Inferior parietal cortex (tissue), 1 donor: ENCODE data around the gene CCL3.
"Not testable (repeated sequence)": the region's sequence is repeated elsewhere in the genome, so short reads cannot be mapped to it uniquely, and the experiment has no call there.

Experiments used
- DNase-seq: peaks from one replicate; pipeline ENCODE4 v3.0.0-alpha.2; 2016; ENCODE audit errors: extremely low spot score

CCL3 gene

DNA sequence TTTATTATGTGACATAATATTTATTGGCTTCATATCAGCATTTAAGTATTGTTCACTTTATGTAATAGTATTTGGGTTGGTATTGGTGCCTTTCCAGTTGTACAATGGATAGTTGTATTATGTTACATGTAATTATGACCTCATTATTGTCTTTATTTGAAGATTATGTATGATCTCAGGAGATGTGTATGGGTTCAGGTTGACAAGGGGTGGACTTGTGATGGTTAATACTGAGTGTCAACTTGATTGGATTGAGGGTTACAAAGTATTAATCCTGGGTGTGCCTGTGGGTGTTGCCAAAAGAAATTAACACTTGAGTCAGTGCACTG is 25.7 kb upstream of the CCL3 start:
- DNase-seq = not testable (repeated sequence)

DNA sequence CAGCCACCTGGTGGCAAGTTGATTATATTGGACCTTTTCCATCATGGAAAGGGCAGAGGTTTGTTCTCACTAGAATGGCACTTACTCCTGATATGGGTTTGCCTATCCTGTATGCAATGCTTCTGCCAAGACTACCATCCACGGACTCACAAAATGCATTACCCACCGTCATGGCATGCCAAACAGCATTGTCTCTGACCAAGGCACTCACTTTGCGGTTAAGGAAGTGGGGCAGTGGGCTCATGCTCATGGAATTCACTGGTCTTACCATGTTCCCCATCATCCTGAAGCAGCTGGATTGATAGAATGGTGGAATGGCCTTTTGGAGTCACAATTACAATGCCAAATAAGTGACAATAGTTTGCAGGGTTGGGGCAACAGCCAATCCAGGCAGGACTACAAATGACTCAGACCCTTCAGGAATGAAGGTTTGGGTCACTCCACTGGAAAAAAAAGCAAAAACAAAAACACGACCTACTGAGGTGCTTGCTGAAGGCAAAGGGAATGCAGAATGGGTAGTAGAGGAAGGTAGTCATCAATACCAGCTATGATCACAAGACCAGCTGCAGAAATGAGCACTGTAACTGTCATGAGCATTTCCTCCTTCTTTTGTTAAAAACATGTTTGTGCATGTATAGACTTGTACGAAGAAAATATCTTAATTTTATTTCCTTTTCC is 25.2 kb upstream of the CCL3 start:
- DNase-seq = not testable (repeated sequence)

DNA sequence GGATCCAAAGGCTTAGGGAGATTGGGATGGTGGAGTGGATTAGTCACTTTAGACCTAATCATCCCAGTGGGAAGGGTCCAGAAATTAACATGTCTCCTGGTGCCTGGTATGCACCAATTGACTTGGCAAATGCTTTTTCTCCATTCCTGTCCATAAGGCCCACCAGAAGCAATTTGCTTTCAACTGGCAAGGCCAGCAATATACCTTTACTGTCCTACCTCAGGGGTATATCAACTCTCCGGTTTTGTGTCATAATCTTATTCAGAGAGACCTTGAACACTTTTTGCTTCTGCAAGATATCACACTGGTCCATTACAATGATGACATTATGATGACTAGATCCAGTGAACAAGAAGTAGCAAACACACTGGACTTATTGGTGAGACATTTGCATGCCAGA is 23.2 kb upstream of the CCL3 start:
- DNase-seq = not testable (repeated sequence)

DNA sequence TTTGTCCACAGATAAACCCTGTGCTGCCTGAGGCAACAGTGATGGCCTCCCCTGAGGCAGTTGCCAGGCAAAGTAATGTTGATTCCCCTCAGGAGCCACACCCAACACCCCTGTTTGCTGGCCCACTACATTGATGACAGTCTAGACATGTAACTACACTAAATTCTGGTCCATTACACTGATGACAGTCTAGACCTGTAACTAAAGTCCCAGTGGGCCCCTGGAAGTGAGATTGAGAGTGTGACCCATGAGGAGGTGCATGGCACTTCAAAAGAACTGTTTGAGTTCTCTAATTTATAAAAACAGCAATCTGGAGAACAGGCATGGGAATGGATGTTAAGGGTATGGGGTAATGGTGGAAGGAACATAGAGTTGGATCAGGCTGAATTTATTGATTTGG is 22.6 kb upstream of the CCL3 start:
- no peak for DNase-seq

DNA sequence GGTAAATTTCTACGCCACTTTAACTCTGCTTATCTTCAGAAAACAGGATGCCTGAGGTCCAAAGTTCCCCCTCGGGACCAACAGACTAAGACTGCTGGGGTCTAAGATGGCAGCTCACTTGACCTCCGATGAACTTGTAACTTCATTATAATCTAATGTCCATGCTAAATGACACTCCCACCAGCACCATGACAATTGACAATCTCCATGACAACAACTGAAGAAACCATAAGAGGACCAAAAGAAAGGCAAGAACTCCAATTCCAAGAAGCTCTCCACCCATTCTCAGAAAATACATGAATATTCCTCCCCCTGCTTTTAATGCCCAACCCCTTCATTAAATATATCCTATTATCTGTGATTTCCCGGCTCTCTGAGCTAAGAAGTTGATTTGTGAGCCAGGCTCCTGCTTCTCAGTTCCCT is 21.1 kb upstream of the CCL3 start:
- no peak for DNase-seq

DNA sequence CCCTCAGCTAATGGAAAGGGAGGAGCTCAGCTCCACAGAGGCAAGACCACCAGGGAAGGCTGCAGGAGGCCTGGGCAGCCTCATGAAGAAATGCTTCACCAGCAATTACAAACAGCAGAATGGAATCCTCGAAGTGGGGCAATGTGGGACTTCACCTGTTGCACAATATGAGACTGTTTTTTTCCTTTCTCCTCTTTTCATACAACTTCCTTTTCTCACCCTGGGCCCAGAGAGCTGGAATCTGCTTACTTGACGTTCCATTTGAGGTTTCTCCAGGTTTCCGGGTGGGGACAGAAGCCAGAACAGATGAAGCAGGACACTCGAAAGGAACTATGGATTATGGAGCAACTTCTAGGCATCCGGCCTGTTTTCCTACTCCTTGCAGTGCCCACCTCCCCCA is 18.3 kb upstream of the CCL3 start:
- DNase-seq = not testable (repeated sequence)

DNA sequence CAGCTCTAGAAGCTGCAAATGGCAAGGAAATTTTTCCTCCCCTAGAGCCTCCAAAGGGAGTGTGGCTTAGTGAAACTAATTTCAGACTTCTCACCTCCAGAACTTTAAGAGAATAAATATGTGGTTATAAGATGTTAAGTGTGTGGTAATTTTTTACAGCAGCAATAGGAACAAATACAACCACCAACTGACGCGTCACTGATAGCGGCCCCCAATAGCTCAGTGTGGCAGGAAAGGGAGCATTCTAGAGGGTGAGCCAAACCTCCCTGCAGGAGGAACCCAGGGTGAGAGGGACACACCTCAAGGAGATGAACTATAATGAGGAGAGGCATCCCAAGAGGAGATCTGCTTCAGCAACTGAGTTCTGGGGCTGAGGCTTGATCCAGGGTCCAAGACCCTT is 17.7 kb upstream of the CCL3 start:
- DNase-seq = no peak

DNA sequence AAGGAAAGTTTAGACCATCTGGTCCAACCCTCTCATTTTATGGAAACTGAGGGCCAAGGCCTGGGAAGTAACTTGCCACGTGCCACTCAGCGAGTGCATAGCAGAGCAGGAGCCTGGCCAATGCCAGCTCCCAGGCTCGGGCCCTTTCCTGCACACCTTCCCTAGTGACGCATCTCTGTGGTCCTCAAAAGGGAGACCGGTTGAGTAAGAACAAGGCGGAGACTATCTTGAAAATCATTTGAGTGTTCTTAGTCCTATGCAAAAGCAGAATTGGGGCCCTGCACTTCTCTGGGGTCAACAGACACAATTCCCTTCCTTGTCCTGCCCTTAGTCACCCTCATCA is 16.5 kb upstream of the CCL3 start:
- DNase-seq = no peak

DNA sequence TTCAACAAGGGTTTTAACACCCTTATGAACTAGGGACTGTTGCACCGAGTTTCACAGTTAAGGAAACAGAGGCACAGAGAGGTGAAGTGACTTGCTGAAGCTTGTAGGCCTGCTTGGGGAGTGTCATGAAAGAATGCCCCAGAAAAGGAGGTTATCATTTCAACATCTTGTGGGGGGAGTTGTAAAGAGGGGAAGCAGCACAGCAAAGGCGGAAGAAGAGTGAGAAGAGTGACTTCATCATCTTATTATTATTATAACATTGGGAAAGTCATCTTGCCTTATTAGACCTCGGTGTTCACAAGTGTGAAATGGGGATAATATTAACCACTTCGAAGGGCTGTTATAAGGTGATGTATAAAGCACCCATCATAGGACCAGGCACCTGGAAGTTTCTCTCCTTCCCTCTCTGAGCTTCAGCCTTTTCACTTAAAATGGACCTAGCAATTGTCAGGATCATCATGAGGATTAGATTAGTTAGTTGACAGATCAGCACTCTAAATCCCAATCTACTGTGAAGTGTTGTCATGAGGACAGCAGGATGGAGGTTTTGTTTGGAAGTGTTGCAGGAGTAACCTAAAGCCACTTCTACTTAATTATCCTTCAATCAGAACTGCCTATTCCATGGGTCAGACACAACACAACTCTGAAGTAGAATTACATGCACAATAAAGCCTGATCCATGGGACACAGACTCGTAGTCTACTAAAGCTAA is 16.0 kb upstream of the CCL3 start:
- no peak for DNase-seq

DNA sequence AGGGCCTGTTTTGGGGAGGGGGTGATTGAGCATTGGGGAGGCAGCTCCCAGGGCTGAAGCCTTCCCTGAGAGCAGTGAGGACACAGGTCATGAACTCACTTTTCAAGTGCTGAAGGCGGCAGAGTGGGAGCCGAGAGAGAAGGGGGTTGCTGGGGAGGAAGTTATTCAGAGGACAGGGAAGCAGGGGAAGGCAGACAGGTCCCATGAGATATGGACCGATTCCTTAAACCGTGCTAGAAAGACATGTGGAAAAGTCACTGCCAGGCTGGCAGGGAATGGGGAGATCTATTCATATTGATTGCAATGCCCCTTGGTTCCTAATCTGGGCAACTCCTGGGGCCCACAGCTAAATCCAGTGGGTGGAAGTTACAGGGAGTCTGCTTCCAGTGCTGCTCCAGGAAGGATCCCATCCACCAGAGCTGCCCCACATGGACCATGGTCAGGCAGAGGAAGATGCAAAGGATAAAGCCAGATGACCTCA is 14.8 kb upstream of the CCL3 start:
- no peak for DNase-seq

DNA sequence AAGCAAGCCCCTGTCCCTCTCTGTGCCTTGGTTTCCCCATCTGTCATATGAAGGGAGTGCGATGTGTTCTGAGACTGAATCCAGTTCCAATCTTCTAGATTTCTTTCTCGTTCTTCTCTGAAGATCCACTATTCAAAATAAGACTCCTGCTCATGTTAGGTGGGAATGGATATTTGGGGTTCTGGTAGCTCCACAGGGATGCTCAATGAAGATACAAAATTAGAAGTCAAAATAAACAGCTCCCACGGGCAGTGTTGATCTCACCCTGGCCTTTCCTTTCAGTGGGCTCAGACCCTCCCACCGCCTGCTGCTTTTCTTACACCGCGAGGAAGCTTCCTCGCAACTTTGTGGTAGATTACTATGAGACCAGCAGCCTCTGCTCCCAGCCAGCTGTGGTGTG is 14.3 kb upstream of the CCL3 start:
- DNase-seq = not testable (repeated sequence)

DNA sequence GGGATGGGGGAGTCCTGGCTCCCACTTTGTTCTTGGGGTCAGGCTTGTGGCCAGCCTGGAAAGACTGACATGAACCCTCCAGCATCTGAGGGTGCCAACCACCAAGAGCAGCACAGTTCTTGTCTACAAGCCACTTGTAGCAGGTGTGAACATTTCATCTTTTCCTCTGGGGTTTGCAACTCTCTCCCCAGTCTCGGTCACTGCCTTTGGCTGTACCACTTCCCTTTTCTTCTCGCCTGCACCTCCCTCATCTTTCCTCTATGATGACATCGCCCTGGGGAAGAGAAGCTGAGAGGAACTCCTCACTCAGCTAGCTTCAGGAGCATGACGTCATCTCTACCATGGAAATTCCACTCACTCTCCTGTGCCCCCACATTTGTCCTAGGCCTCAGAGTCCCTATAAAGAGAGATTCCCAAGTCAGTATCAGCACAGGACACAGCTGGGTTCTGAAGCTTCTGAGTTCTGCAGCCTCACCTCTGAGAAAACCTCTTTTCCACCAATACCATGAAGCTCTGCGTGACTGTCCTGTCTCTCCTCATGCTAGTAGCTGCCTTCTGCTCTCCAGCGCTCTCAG is 13.5 kb upstream of the CCL3 start, which contains the start of gene CCL4:
TSS of gene CCL4 (plus strand) at position 427 of the 575 bp plus-strand sequence. CDS start at position 506, 79 bp downstream.
- not testable (repeated sequence) for DNase-seq

DNA sequence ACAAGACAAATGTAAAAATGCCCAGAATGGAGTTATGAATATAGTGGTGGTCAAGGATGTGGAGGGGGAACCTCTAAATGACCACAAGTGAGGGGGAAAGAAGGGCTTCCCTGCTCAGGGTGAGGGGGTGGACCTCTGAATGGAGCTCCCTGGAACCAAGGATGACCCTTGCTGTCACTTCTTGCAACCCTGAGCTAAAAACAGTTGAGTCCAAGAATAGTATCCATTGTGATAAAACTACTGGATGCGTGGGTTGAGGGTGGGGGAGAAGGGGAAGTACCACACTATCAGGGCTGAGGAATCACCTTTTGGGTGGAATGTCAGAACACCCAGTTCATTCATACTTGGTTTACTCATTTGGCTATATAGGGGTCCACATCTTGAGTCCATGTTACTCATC is 9.1 kb upstream of the CCL3 start:
- not testable (repeated sequence) for DNase-seq

DNA sequence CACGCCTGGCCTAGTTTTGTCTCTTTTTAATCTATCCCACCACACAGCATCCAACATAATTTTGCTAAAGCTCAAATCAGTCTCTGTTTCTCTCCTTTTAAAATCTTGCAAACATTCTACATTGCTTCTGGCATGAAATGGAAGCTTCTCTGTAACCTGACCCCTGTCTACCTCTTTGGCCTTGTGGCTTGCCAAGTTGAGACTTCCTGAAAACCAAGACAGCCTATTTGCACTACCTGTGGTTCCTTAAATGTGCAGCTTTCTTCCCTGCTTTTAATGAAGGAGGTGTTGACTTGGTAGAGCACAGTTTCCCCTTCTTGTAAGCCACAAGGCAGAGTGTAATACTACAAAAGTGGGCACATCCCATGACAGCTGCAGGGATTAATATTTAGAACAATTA is 6.0 kb upstream of the CCL3 start:
- DNase-seq = no peak

DNA sequence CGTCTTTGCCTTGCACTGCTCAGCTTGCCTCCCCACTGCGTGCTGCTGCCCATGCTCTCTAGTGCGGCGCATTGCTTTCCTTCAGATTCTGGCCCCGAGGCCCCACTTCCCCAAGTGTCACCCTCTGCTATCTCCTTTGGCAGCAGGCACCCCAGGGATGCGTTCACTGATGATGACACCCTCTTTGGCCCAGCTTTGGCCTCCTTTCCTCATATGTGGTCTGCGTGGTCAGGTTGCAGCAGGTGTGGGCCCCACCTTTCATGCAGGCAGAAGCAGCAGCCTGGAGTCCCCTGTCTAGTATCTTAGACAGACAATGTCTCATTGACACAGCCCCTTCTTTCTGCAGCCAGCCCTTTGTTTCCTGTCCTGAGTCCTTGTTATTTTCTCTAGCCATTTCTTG is 4.8 kb upstream of the CCL3 start:
- DNase-seq = no peak

DNA sequence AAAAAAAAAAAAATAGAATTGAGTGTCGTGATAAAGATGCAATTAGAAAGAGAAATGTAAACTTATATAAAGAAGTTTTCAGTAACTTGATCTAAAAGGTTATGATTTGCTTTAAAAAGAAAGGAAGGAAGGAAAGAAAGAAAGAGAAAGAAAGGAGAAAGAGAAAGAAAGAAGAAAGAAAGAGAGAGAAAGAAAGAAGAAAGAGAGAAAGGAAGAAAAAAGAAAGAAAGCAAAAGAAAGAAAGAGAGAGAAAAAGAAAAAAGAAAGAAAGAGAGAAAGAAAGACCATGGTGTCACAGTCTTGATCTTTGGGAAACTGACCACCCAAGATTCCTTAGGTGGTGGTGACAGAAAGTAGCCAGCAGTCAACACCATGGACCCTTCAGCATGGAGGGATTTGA is 4.3 kb upstream of the CCL3 start:
- no peak for DNase-seq

DNA sequence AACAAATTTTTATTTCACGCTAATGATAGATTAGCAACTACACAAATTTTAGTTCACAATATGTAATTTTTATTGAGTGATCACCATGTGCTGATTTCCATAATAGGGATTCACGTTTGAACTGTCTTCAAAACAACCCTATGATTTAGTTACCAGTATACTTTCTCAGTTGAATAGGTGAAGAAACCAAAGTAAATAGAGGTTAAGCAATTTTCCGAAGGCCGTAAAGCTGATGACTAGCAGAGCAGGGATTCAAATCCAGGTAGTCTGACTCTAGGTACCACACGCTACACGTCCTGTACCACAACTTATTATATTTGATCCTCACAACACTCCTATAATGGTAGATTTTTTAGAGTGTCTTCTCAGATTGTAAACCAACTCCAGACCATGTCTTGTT is 2.8 kb upstream of the CCL3 start:
- not testable (repeated sequence) for DNase-seq

DNA sequence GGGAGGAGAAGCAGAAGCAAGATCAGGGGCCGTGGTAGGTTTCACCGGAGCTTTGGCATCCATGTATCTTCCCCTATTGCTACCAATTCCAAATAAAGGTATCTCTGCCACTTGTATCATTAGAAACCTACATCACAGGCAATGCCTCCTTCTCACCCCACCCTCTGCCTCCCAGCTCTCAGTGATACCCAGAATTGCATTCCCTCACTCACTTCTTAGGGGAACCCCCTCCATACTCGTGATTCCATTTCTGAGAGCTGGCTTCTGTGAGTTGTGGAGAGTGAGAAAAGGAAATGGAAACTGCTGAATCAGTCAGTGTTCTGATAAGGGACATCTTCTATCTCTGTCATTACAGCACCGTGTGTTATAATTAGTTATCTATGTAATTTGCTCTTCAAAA is 2.3 kb upstream of the CCL3 start:
- DNase-seq = no peak

DNA sequence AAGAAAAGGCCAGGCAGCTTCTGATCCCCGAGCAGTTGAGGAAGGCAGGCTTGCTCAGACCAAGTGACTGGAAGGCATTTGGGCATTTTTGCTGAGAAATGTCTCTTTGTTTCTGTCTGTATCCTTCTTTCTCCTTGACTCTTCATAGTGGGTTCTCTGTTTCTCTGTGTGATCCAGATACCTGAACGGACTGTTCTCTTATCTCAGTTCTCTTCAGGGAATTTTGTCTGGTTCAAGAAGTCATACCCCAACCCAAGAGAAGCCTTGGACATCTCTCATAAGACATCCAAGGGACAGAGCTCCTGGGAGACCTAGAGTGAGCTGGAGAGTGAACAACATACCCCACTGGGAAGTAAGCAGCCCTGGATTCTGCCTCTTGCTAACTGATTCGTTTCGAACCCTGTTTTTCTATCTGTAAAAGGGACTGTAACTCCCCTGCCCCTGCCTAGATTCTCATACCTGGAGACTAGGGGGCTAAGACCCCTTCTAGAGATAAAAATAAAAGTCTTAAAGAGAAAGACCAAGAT is 541 bp downstream of the CCL3 start:
- no peak for DNase-seq

DNA sequence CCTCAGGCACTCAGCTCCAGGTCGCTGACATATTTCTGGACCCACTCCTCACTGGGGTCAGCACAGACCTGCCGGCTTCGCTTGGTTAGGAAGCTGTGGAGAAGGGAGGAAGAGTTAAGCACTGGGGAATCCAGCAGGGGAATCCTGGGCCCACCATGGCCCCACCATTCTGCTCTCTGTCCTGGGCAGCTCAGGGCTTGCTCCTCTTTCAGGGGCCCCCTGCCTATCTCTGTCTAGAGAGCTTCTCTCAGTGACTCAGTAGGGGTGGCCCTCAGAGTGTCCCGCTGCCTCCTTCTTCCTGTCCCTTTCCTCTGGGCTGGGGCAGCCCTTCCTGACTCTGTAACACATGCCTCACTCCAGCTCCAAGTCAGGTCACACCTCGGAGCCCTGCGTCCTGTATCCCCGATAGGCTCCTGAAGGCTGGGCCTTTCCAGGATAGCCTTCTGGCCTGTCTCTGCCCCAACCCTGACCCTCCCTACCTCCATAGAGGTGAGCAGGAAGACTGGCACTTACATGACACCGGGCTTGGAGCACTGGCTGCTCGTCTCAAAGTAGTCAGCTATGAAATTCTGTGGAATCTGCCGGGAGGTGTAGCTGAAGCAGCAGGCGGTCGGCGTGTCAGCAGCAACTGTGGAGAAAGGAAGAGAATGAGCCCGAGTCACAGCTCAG is 1.1 kb downstream of the CCL3 start:
- no peak for DNase-seq

DNA sequence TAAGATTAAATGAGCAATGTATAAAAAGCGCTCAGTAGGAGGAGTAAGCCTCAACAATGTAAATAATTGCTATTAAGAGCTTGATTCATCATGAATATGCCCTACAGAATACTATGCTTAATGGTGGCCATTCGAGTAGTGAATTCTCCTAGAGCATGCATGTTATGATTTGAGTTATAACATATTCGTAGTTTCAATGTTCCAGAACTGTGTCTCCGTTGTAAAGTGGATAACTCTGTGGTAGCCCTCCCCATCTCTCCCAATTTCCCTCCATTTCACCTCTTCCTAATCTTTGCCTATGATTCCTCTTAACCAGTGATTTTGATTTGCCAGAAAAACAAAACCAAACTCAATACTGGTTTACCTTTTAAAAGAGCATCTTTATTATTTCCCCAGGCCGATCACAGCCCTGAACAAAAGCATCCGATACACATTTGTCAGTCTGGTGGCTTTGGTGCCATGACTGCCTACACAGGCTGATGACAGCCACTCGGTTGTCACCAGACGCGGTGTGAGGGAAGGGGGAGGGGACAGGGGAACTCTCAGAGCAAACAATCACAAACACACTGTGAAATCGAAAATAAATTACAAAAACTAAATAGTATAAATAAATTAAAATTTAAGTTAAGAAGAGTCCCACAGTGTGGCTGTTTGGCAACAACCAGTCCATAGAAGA is 1.9 kb downstream of the CCL3 start:
- not testable (repeated sequence) for DNase-seq

DNA sequence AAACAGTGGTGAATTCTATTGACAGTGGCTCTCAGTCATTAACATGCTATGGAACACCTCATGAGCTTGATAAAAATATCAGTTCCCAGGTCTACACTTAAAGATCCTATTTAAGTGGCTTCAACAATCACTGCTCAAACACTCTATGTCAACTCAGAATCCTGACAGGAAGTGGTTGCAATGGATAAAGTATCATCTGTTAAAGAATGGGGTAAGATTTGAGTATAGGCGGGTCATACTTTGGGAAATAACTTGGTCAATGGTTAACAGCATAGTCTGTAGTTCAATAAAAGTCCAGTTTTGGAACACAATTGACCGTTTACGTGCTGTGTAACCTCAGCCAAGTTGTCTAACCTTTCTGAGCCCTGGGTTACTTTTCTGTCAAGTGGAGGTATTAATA is 2.5 kb downstream of the CCL3 start:
- not testable (repeated sequence) for DNase-seq
